Measurements from ENCODE around the gene NUDT10. TPM values are rescaled to one million over a fixed set of nuclear protein-coding genes. Genes with fewer than 3 reads are reported as not detected.
"Not testable (repeated sequence)": the region's sequence is repeated elsewhere in the genome, so short reads cannot be mapped to it uniquely, and the experiment has no call there.

NUDT10 gene
- 0.59 TPM in 1 of 2 replicates, not detected in the other for total RNA-seq (2014; rRNA removed; shearing (Covaris generic); ENCODE audit: low replicate concordance)

DNA sequence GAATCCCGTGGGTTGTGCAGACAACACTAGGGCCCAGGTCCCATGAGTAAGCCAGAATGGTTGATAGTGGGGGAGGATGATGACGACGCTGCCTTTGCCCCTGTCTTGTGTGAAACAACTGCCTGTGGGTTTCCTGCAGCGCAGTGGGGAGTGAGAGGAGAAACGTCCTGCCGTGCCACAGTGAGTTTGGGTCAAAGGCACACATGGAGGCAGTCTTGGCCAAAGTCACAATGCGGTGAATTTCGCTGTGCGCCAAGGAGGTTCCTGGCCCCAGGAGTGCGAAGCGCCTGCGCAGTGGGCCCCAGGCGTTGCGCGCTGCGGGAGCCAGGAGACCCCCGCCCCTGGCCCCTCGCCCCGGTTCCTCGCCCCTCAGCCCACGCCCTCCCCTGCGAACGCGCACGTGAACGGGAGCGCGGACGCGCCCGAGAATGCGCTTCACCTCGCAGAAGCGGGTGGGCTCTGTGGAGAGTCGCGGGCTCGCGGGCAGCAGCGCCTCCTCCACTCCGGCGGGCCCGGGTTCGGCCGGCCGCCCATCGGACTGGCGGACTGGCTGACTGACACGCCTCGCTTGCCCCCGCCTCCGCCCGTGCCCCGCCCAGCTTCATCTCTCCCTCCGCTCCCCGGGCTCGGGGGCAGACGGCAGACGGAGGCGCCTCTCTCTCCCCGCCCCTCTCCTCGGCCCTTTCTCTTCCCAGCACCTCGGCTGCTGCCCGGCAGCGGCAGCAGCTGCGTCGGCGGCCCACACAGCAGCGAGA lies at the start of gene NUDT10:
NUDT10 (plus strand) TSS at position 635 of the 755 bp plus-strand sequence. CDS start 144 bp downstream, outside the sequence.
- DNase-seq, result peak; percentile 42

DNA sequence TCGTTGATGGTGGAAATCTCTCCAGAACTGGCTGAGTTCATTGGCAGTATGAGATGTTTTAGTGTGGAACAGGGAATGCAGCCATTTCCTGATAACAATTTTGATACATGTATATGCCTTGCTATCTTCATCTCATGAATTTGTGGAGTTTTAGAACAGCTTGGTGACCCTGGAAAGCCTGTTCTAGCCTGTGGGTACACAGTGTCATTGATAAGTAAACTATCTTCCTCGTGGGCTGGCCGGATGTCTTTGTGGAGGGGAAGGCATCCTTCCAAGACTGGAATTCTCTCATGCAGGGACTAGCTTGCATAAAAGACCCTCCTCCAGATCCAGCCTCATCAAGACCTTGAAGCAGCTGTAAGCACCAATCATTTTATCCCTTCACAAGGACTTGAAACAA lies 40.2 kb upstream of the NUDT10 start:
- no peaks in the 10 kb centered on the region for H3K36me3 ChIP-seq
- H3K4me3 ChIP-seq, result no peak overlapping the region
- H3K9me3 ChIP-seq, result no peaks in the 10 kb centered on the region
- no peak for DNase-seq
- no peaks in the 10 kb centered on the region for H3K27me3 ChIP-seq

More for the DNA sequence above, at the start of gene NUDT10:
- H3K4me3 ChIP-seq, result peak within 1 kb of the TSS; percentile 24
- H3K36me3 ChIP-seq, result no peaks in the 10 kb centered on the region
- no peaks in the 10 kb centered on the region for H3K9me3 ChIP-seq
- peaks cover 3% of the 10 kb centered on the region; the same call in 1 of the 2 replicates for H3K27me3 ChIP-seq

DNA sequence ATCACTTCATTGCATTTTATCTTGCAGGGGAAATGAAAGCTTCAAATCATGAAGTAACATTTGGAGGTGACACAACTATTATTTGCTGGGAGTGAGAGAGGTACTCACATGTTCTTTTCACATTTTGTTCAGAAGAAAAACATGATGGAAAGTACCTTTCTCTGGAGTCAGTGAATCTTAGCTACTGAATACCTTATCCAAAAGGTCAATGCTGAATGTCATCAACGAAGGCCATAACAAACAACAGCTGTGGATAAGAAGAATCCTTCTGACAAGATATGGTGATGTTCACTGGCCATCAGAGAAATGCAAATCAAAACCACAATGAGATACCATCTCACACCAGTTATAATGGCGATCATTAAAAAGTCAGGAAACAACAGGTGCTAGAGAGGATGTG lies 36.5 kb upstream of the NUDT10 start:
- Histone ChIP-seq H3K4me3 (no peak overlapping the region), H3K36me3 (no peaks in the 10 kb centered on the region), H3K9me3 (no peaks in the 10 kb centered on the region), H3K27me3 (no peaks in the 10 kb centered on the region)
- no peak for DNase-seq

DNA sequence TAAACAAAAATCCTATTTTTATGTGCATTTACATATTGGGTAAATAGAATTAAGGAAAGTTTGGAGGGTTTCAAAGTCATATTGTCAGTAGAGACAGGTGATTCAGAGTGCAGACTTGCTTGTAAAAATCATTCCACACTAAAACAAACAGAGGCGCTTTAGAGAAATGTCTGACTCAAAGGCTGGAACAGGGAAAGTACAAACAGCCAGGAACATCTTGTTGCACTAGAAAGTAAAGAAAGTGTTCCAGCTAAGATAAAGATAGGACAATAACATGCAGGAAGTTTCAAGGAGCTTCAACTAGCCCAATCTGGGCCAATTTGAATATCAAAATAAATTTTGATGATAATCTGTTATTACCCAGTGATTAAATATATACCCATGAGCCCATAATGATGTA lies 16.4 kb upstream of the NUDT10 start:
- Histone ChIP-seq H3K36me3 (no peaks in the 10 kb centered on the region), H3K4me3 (no peak overlapping the region), H3K27me3 (no peaks in the 10 kb centered on the region), H3K9me3 (no peaks in the 10 kb centered on the region)
- DNase-seq, result no peak

DNA sequence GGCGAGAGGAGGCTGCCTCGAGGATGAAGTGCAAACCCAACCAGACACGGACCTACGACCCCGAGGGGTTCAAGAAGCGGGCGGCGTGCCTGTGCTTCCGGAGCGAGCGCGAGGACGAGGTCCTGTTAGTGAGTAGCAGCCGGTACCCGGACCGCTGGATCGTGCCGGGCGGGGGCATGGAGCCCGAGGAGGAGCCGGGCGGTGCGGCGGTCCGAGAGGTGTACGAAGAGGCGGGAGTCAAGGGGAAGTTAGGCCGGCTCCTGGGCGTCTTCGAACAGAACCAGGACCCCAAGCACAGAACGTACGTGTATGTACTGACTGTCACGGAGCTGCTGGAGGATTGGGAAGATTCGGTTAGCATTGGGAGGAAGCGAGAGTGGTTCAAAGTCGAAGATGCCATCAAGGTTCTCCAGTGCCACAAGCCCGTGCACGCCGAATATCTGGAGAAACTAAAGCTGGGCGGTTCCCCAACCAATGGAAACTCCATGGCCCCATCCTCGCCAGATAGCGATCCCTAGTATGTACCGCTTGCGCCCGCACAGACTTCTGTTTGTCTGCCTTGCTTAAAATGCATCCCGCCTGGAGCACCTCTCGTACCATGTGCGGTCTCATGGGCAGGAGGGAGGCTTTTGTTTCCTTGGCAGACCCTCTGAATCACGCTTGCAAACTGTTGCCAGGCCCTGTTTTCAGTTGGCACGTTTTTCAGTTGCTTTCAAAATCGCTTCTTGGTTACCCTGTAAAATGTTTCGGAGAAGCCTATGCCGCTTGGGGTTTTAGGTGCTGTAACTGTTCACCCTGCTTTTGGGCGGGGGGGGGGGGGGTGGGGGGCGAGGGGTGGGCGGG lies 542 bp downstream of the NUDT10 start:
- H3K9me3 ChIP-seq, H3K27me3 ChIP-seq, DNase-seq, H3K36me3 ChIP-seq: not testable (repeated sequence)
- H3K4me3 ChIP-seq, result peak overlapping the region; percentile 24

DNA sequence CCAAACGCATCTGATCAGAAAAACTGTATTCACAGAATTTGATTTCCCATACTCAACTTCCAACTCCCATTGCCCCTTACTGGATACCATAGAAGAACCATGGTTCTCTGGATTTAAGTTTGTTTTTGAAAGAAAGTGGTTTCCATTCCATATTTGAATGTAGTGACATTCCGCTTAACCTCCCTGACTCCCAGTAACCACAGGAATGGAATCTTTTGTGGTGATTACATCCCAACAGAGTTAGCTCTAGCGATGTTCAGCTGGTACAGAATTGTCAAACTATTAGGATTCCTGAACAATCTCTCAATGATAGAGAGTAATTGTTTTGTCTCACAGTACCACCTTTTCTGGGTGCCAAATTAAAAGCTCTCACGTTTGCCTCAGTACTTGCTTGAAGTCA lies 1.7 kb downstream of the NUDT10 start:
- Histone ChIP-seq H3K4me3 (no peak overlapping the region), H3K9me3 (no peaks in the 10 kb centered on the region), H3K36me3 (no peaks in the 10 kb centered on the region), H3K27me3 (peaks cover 3% of the 10 kb centered on the region; the same call in 1 of the 2 replicates)
- no peak for DNase-seq

DNA sequence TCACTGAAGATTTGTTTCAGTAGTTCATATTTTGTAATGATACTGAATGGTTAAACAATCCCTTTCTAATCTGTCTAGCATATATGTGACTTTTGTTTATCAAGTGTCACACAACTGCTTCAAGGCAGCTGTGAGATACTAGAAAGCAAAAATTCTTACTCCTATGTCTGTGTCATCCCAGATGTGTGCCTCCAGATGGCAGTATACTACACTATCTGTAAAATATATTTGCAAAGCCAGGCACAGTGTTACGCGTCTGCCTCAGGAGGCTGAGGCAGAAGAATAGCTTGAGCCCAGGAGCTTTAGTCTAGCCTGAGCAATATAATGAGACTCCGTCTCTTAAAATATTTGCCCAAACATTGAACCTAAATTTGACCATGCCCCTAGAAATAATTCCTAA lies 4.0 kb downstream of the NUDT10 start:
- H3K27me3 ChIP-seq, result peaks cover 3% of the 10 kb centered on the region; the same call in 1 of the 2 replicates
- no peaks in the 10 kb centered on the region for H3K36me3 ChIP-seq
- no peak overlapping the region for H3K4me3 ChIP-seq
- no peak for DNase-seq
- no peaks in the 10 kb centered on the region for H3K9me3 ChIP-seq

DNA sequence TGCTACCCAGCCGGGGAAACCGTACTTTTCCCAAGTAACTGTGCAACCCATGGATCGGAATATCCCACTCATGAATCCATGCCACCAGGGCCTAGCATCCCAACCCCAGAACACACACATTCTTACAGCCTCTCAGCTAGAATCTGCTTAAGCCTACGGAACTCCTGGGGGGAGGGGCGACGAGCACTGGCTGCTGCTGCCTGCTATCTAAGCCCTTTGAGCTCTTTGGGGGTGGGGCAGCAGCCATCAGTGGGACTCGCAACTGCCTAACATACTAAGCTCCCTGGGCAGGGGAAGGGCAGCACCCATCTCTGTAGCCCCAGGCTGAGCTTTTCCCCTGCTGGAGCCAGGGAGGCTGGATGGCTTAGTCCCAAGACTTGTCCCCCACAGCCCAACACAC lies 28.6 kb downstream of the NUDT10 start:
- DNase-seq, result no peak
- Histone ChIP-seq H3K36me3 (no peaks in the 10 kb centered on the region), H3K27me3 (no peaks in the 10 kb centered on the region)

DNA sequence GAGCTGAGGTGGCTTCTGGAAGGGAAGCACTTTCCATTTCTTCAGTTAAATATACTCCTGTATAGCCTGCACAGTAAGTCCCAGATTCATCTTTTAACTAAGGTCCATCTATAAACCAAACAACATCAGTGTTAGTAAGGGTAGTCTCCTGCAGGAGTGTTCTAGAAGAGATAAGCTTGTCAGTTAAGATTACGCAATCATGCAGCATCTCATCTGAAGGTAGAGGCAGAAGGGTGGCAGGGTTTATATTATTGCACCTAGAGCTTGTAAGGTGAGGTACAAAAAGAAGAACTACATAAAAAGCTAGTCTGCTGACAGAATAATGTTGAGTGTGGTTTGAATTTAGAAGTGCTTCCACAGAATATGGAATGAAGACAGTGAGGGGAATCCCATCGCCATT lies 44.0 kb downstream of the NUDT10 start:
- Histone ChIP-seq H3K9me3 (no peaks in the 10 kb centered on the region), H3K36me3 (no peaks in the 10 kb centered on the region), H3K27me3 (no peaks in the 10 kb centered on the region; the same call in 1 of the 2 replicates), H3K4me3 (no peak overlapping the region)
- DNase-seq, result no peak

More for the DNA sequence above, 28.6 kb downstream of the NUDT10 start:
- Histone ChIP-seq H3K9me3 (no peaks in the 10 kb centered on the region), H3K4me3 (no peak overlapping the region)

Other genes starting within 250 kb of the NUDT10 start
- 1.0 and 3.3 TPM in 2 replicates for gene NUDT11, start 163.8 kb downstream of the NUDT10 start, total RNA-seq (2014; rRNA removed; shearing (Covaris generic); ENCODE audit: low replicate concordance)